ENCODE measurements around the gene TPSD1. TPM values are rescaled to one million over a fixed set of nuclear protein-coding genes. Genes with fewer than 3 reads are reported as not detected.

The TPSD1 gene
- total RNA-seq, 3 donors from 2014 or later (not counting 1 experiment from before 2014, with no cell fraction given): 3.2 TPM; not detected in 2

DNA sequence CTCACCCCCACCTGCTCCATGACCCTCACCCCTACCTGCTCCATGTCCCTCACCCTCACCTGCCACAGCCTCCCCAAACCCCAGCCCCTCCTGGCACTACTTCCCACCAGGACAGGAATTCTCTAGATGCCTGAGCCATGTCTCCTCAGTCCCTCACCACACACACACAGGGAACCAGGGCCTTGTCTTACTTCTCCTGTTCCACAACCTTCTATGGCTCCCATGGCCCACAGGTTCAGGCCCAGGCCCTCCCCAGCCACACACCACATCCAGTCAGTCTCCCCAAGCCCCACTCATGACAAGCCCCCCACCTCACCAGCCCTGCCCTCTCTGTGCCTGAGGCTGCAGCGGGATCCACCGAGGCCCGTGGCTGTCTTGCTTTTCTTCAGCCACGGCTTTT lies 50.5 kb downstream of the TPSD1 start:
- no peaks in the 10 kb centered on the region for H3K36me3 Mint-ChIP-seq
- H3K27ac ChIP-seq (ENCODE audit: low read length): no peak overlapping the region
- H3K4me1 ChIP-seq (ENCODE audit: control insufficient read depth, insufficient read depth, low read length): peaks cover 35% of the 10 kb centered on the region
- H3K4me3 Mint-ChIP-seq: no peak overlapping the region
- TF ChIP-seq, protein P1, sequence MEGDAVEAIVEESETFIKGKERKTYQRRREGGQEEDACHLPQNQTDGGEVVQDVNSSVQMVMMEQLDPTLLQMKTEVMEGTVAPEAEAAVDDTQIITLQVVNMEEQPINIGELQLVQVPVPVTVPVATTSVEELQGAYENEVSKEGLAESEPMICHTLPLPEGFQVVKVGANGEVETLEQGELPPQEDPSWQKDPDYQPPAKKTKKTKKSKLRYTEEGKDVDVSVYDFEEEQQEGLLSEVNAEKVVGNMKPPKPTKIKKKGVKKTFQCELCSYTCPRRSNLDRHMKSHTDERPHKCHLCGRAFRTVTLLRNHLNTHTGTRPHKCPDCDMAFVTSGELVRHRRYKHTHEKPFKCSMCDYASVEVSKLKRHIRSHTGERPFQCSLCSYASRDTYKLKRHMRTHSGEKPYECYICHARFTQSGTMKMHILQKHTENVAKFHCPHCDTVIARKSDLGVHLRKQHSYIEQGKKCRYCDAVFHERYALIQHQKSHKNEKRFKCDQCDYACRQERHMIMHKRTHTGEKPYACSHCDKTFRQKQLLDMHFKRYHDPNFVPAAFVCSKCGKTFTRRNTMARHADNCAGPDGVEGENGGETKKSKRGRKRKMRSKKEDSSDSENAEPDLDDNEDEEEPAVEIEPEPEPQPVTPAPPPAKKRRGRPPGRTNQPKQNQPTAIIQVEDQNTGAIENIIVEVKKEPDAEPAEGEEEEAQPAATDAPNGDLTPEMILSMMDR (IDR thresholded peaks at IDR 0.05): no peak
- no peak for DNase-seq
- no peak overlapping the region for H3K27ac Mint-ChIP-seq
- H3K27me3 ChIP-seq (ENCODE audit: control insufficient read depth, insufficient read depth, low read length): no peaks in the 10 kb centered on the region
- intact Hi-C loops (cut with micrococcal nuclease): no loop called here
- H3K36me3 ChIP-seq (ENCODE audit: control insufficient read depth, insufficient read depth, low read length): no peaks in the 10 kb centered on the region
- WGBS (ENCODE audit: insufficient coverage): 71% methylated on average over 4 of the region's 4 CpGs
- no peaks in the 10 kb centered on the region for H3K9me3 Mint-ChIP-seq
- peaks cover 19 to 36% of the 10 kb centered on the region in 2 donors for H3K4me1 Mint-ChIP-seq
- no peaks in the 10 kb centered on the region for H3K27me3 Mint-ChIP-seq (ENCODE audit: low read depth in 2 of 2)
- no peaks in the 10 kb centered on the region for H3K9me3 ChIP-seq (ENCODE audit: control insufficient read depth, insufficient read depth, low read length)
- ATAC-seq: no peak
- no peak overlapping the region for H3K4me3 ChIP-seq (ENCODE audit: low read length)

DNA sequence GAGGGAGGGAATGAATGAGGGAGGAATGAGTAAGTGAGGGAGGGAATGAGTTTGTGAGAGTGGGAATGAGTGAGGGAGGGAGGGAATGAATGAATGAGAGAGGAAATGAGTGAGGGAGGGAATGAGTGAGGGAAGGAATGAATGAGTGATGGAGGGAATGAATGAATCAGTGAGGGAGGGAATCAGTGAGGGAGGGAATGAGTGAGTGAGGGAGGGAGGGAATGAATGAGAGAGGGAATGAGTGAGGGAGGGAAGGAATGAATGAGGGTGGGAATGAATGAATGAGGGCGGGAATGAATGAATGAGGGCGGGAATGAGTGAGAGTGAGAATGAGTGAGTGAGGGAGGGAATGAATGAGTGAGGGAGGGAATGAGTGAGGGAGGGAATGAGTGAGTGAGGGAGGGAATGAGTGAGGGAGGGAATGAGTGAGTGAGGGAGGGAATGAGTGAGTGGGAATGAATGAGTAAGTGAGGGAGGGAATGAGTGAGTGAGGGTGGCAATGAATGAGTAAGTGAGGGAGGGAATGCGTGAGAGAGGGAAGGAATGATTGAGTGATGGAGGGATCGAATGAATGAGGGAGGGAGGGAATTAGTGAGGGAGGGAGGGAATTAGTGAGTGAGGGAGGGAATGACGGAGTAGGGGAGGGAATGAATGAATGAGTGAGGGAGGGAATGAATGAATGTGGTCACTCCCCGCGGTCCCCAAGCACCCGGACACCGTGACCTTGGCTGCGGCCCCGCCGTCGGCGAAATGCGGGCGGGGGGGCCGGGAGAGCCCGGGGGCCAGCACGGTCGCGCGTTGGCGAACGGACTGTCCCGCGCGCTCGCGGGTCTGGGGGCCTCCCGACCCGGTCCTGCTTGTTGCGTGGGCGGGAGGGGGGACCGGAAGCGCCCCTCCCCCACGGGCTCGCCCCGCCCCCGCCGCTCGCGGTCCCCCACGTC lies 52.4 kb downstream of the TPSD1 start:
- H3K9me3 ChIP-seq (ENCODE audit: control insufficient read depth, insufficient read depth, low read length): no peaks in the 10 kb centered on the region
- H3K27me3 Mint-ChIP-seq (ENCODE audit: low read depth in 2 of 2): no peaks in the 10 kb centered on the region
- H3K27ac Mint-ChIP-seq: peak overlapping the region; percentile 96 to 99
- peak overlapping the region; percentile 100 for H3K27ac ChIP-seq (ENCODE audit: low read length)
- intact Hi-C loops (cut with micrococcal nuclease): loop anchor here (2.0 kb wide), 2 partner anchors 70 to 112 kb away; partner anchors contain the start of gene UQCC4
- H3K36me3 ChIP-seq (ENCODE audit: control insufficient read depth, insufficient read depth, low read length): peaks cover 8% of the 10 kb centered on the region
- peak overlapping the region; percentile 84 for H3K4me3 Mint-ChIP-seq
- H3K4me3 ChIP-seq (ENCODE audit: low read length): peak overlapping the region; percentile 29
- H3K9me3 Mint-ChIP-seq: no peaks in the 10 kb centered on the region
- H3K4me1 Mint-ChIP-seq: peaks cover 21 to 44% of the 10 kb centered on the region in 2 donors
- peaks cover 52% of the 10 kb centered on the region for H3K4me1 ChIP-seq (ENCODE audit: control insufficient read depth, insufficient read depth, low read length)
- TF ChIP-seq, protein P1 (IDR thresholded peaks at IDR 0.05): no peak
- H3K27me3 ChIP-seq (ENCODE audit: control insufficient read depth, insufficient read depth, low read length): no peaks in the 10 kb centered on the region
- 4% methylated on average over 42 of the region's 43 CpGs for WGBS (ENCODE audit: insufficient coverage)
- DNase-seq (no peak), ATAC-seq (peak in 2 of 3 donors; percentile 0 to 9)
- no peaks in the 10 kb centered on the region for H3K36me3 Mint-ChIP-seq

Other genes with a start within 250 kb of the TPSD1 start
- not detected for gene SSTR5, start 183.3 kb upstream of the TPSD1 start, total RNA-seq
- gene C1QTNF8, start 159.8 kb upstream of the TPSD1 start, total RNA-seq: not detected
- 1 to 10 TPM; 1.1 to 1.5 (median 1.3) TPM for gene CACNA1H, start 103.0 kb upstream of the TPSD1 start, total RNA-seq
- under 1 TPM in 1 of 3 donors, not detected in 2; 0.40 TPM for gene TPSG1, start 30.8 kb upstream of the TPSD1 start, total RNA-seq
- gene TPSB2, start 25.9 kb upstream of the TPSD1 start, total RNA-seq: 10 to 100 TPM in 1 of 3 donors, not detected in 2; 12.6 TPM
- 10 to 100 TPM in 1 of 3 donors, under 1 TPM in 1, not detected in 1; 0.82 to 13.4 TPM for gene TPSAB1, start 15.4 kb upstream of the TPSD1 start, total RNA-seq
- 100 to 1,000 TPM; 367 to 412 (median 383) TPM for gene UBE2I, start 53.6 kb downstream of the TPSD1 start, total RNA-seq
- 10 to 100 TPM; 17.7 to 21.7 (median 19.9) TPM for gene BAIAP3, start 77.6 kb downstream of the TPSD1 start, total RNA-seq
- gene TSR3, start 95.8 kb downstream of the TPSD1 start, total RNA-seq: 10 to 100 TPM; 29.4 to 34.7 (median 29.7) TPM
- 10 to 100 TPM; 58.7 to 65.9 (median 62.0) TPM for gene GNPTG, start 95.9 kb downstream of the TPSD1 start, total RNA-seq
- 100 to 1,000 TPM; 114 to 130 (median 127) TPM for gene UNKL, start 158.6 kb downstream of the TPSD1 start, total RNA-seq
- gene UQCC4, start 164.7 kb downstream of the TPSD1 start, total RNA-seq: 10 to 100 TPM; 10.9 to 13.6 (median 11.5) TPM
- gene PERCC1, start 175.0 kb downstream of the TPSD1 start, total RNA-seq: under 1 TPM; 0.68 to 0.96 (median 0.83) TPM
- 1 to 10 TPM in 2 of 3 donors, under 1 TPM in 1; 0.88 to 1.8 (median 1.6) TPM for gene CCDC154, start 188.5 kb downstream of the TPSD1 start, total RNA-seq
- 100 to 1,000 TPM; 117 to 125 (median 118) TPM for gene CLCN7, start 219.0 kb downstream of the TPSD1 start, total RNA-seq
- under 1 TPM in 1 of 3 donors, not detected in 2; 0.31 TPM for gene PTX4, start 232.9 kb downstream of the TPSD1 start, total RNA-seq
- gene TELO2, start 237.3 kb downstream of the TPSD1 start, total RNA-seq: 10 to 100 TPM; 45.5 to 50.0 (median 46.5) TPM